GM19023 (cell line): ENCODE data around the gene PRSS23.

Experiments used
- ATAC-seq: cut with Tn5 transposase; IDR thresholded peaks from one replicate; pipeline ENCODE4 v1.9.1; 2021; ENCODE audit warnings: mild to moderate bottlenecking, moderate library complexity; ENCODE audit not compliant: unreplicated experiment

PRSS23 gene

GRCh38 chr11:86790195-86790725 lies 10.1 kb upstream of the PRSS23 start:
- no peak for ATAC-seq

DNA sequence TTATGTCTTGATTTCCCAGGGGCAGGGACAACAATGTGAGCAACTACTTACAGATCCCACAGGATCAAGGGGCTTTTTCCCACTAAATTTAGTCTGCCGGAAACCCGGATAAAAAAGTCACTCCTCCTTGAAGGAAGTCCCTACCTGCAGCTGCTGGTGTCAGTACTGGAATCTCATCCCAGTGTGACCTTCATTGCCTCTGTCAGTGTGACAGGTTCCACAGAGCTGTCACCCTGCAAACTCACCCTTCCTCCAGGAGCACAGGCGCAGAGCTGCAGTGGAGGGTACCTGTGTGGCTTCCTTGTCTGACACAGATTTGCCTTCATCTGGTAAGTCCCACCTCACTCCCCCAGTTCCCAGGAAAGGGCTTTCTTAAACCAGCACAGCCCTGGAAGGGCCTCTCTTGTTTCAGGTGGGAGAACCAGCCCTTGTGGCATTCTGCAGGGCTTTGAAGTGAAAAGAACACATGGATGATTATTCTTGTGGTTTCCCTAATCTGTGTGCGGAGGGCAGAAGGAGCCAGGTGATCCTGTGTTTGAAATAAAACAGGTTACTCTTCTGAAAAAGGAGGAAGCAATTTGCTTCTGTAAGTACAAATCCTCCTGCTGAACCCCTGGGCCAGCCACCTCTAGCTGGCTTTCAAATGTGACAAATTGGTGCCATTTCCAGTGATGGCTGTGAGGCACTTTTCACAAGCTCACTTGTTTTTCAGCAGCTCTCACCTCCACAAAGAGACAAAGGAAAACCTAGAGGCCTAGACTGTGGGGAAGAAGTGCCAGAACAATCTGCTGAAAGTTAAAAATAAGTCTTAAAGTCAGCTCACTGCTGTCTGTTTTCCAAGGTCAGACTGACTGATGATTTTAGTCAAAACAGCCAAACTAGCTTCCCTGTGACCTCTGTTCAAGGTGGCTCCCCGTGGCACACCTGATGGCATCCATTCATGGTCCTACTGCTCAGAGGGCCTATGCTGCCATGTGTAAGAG lies 9.2 kb upstream of the PRSS23 start:
- ATAC-seq, result no peak

DNA sequence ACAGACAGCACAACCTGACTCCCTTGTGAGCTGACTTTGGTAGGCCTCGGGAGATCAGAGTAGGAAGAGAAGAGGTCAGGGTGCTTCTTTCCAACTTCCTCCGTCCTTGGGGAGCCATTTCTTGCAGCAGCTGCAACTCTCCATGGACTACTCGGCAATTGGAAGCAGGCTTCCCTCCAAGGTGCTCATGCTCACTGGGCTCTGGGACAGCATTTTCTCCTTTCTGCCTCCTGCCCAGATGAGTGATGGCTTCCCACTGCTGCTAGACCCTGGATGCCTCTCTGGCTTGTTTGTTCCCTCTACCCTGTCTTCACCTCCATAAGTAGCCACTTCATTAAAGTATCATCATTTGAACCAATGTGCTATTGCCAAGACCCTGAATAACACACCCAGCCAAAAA lies 8.2 kb upstream of the PRSS23 start:
- ATAC-seq, result no peak

DNA sequence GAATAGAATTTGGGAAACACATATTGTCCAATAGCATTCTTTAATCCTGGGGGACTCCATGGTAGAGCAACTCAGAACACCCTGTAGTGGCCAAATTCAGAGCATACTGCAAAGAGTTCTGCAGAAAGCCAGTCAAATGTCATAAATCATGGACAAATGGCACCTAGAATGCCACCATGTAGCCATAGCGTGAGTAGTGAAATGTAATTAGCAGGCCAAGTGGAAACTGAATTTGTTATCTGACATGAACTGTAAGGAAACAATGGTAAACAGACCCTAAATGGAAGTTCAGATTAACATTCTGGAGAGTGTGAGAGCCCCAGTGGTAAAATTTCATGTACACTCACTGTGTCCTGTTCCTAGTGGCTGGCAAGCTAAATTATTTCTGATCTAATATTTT lies 7.0 kb upstream of the PRSS23 start:
- ATAC-seq, result no peak

- no peak for ATAC-seq
Measured at GRCh38 chr11:86795511-86795910, 4.8 kb upstream of the PRSS23 start.

- ATAC-seq, result no peak
Measured at GRCh38 chr11:86795949-86796348, 4.4 kb upstream of the PRSS23 start.

GRCh38 chr11:86797133-86797532 lies 3.2 kb upstream of the PRSS23 start:
- ATAC-seq, result no peak

DNA sequence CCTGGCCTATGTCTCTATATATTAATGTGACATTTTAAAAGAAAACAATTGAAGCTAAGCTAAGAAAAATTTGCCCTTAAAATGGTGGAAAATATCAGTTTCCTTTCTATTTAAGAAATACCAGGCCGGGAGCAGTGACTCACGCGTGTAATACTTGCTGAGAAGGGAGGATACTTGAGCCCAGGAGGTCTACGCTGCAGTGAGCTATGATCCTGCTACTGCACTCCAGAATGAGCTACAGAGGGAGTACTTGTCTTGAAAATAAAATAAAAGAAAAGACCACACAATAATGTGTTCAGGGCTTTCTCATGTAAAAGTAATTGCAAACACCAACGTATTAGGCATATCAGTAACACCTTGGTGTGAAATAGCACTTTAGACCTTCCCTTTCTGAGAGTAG lies 1.4 kb upstream of the PRSS23 start:
- ATAC-seq, result no peak

DNA sequence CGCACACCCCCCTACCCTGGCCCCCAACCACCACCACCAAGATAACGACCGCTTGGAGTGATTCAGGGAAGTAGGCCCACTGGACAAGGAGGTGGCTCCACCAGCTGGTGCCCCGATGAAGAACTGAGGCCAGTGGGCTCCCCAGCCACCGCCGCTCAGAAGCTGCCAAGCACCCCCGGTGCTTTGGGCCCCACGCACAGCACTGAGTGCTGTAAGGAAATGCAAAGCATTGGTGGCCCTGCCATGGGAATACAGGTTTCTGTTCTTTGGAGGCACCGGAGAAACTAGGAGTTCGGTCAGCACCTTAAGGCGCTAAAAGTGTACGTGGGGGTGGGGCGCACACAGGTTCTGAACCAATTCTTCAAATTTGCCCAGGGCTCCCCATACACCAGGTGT lies 664 bp upstream of the PRSS23 start:
- ATAC-seq, result no peak

GRCh38 chr11:86800960-86801272 lies 574 bp downstream of the PRSS23 start:
- no peak for ATAC-seq

DNA sequence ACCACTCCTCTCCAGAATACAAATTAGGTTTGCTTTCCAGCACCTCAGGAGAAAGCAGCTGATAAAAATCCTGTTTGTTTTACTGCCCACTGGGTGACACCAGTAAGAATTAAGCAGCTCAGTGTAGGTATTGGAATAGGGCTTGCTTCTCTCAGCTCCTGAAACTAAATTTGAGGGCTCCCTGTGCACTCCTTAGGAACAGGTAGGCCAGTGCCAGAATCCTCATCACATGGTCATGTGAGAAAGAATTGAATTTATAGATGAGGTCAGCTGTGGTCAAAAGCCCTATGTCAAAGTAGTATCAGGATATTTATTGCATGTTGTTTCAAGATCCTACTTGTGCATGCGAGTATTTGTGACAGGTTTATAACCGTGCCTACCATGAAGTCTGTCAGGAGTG lies 1.0 kb downstream of the PRSS23 start:
- ATAC-seq, result no peak

GRCh38 chr11:86802146-86802545 lies 1.8 kb downstream of the PRSS23 start:
- ATAC-seq, result no peak

DNA sequence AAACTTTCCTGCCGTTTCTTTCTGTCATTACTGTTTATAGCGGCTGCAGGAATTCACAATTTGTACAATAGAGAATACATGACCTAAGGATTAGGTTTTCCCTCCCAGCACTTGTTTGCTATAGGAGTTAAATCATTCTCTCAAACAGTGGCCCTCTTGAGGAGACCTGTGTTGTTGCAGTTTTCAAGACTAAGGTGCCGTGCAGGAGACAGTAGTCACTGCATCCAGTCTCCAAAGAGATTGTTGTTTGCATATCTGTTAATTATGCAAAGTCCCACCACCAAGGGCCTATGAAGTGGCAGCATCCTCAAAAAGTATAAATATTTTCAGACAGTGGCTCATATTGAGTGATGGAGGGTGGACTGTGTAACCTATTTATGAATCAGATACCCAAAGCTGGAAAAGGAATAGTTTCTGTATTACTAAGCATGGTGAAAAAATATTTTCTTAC lies 2.3 kb downstream of the PRSS23 start:
- no peak for ATAC-seq

DNA sequence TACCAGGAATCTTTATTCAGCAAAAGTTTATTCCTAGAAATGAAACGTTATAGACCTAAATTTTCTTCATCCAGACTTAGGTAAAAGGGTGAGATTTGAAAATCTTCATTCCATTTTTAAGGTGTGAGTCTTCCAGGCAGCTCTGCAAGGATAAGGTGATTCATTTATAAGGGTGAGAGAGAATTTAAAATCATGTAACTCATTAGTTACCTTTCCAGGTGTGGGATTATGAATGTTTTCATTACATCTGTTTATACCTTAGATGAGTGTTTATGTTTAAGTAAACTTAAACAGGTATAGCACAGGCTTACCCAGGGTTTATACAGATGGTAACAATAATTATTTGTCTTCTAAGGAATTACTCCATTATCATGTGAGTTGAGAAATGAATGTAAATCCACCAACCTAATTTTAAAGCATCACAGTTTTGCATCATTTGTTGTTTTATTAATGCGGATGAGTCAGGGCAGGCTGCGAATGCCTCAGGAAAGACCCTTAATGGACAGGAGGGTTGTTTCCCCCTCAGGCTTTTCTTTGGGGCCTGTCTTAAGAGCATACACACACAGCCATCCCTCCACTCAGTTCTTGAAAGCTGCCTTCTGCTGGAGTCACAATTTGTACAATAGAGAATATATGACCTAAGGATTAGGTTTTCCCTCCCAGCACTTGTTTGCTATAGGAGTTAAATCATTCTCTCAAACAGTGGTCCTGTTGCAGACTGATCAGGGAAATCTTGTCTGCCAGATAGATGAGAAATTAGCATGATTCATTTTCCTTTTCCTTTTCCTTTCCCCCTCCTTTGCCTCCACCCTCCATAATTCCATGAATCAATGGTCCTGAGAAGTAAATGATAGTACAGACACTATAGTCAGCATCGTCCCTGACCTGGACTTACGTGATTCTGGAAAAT lies 3.0 kb downstream of the PRSS23 start:
- no peak for ATAC-seq

GRCh38 chr11:86804951-86805350 lies 4.6 kb downstream of the PRSS23 start:
- ATAC-seq, result no peak

DNA sequence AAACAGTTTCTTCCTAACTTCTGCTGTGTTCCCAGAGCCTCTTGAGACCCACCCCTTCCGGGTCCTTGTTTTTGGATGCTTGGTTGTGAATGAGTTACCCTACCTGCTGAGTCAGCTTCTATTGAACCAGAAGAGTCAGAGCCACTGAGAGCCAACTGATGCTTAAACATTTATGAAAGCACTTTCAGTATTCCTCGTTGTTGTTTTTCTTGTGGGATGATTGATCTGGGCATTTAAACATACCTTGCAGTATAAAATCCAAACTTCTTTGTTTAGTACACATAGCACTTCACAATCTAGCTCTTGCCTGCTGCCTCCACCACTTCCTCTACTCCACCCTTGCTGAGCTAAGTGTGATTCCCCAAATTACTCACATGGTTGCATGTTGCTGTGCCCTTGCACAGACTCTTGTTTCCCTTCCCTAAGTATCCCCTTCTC lies 5.5 kb downstream of the PRSS23 start:
- peak; percentile 47 for ATAC-seq

DNA sequence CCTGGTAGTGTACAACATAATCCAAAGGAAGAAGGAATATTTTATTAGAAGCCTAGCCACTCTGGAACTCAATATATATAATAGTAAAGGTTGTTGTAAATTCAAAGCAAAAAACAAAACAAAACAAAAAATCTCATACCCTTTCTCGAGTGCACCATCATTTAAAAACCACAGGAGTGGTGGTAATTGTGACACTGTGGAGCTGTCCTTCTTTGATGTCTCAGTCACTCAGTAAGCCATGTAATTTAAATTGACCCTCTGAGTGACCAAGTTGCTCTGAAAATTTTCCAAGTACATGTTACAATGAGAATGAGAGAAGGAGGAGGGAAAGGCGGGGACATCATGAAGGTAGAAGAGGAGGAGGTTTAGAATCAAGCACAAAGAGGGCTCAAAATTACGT lies 6.6 kb downstream of the PRSS23 start:
- ATAC-seq, result no peak

DNA sequence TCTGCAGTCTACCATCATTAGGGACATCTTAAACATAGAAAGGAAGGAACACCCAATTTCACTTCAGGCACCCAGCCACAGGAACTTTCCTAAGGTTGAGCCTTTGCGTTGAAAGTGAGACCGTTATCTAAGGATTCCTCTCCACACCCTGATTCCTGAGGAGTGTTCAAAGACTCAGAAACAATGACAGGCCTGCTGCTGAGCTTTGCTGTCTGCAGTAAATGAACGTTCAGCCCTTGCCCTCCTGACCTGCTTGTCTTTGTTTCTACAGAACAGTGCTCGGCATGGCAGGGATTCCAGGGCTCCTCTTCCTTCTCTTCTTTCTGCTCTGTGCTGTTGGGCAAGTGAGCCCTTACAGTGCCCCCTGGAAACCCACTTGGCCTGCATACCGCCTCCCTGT lies 7.0 kb downstream of the PRSS23 start:
- no peak for ATAC-seq

GRCh38 chr11:86809561-86809960 lies 9.2 kb downstream of the PRSS23 start:
- ATAC-seq, result no peak

GRCh38 chr11:86810288-86810687 lies 9.9 kb downstream of the PRSS23 start:
- ATAC-seq, result no peak

GRCh38 chr11:86811637-86812321 lies 11.4 kb downstream of the PRSS23 start:
- ATAC-seq, result no peak
